HepG2 (cell line): Measurements from ENCODE around the gene CXXC5. TPM values are rescaled to one million over a fixed set of nuclear protein-coding genes. Genes with fewer than 3 reads are reported as not detected.
A peak's percentile ranks its signal among the peaks of the same experiment; 100 is the strongest.

Source experiments
- CBX1 ChIP-seq: IDR thresholded peaks from one replicate; pipeline ENCODE4 v1.6.1; 2016; ENCODE audit warnings: antibody characterized with exemption, low read depth
- ERF ChIP-seq: IDR thresholded peaks from 2 replicates; pipeline ENCODE4 v1.6.1; 2018; ENCODE audit warnings: missing biosample characterization, missing genetic modification reagents
- FOSL1 ChIP-seq: sonication (generic); formaldehyde crosslinking; IDR thresholded peaks from 2 replicates; pipeline ENCODE4 v1.9.0; 2021; ENCODE audit warnings: missing genetic modification reagents, borderline replicate concordance
- GATA4 ChIP-seq: sonication (generic); IDR thresholded peaks from 2 replicates; pipeline ENCODE4 v1.6.1; 2016; ENCODE audit warnings: antibody characterized with exemption, low read depth, borderline replicate concordance
- GATAD2A ChIP-seq: IDR thresholded peaks from 2 replicates; pipeline ENCODE4 v1.6.1; 2016
- KDM2A ChIP-seq: sonication (generic); formaldehyde crosslinking; IDR thresholded peaks from 2 replicates; pipeline ENCODE4 v1.4.0; 2020; ENCODE audit warnings: low read depth, missing genetic modification reagents, borderline replicate concordance
- KLF9 ChIP-seq: IDR thresholded peaks from 2 replicates; pipeline ENCODE4 v1.6.1; 2016; ENCODE audit warnings: low read depth
- MTF1 ChIP-seq: sonication (generic); formaldehyde crosslinking; IDR thresholded peaks from 2 replicates; pipeline ENCODE4 v1.5.0; 2020; ENCODE audit warnings: missing genetic modification reagents
- MXI1 ChIP-seq: IDR thresholded peaks from 3 replicates; pipeline ENCODE4 v1.6.1; 2012; ENCODE audit warnings: low read depth, low read length, inconsistent platforms, borderline replicate concordance
- NR2C2 ChIP-seq: sonication (generic); formaldehyde crosslinking; IDR thresholded peaks from 2 replicates; pipeline ENCODE4 v1.4.0; 2020; ENCODE audit warnings: missing genetic modification reagents, mild to moderate bottlenecking, moderate library complexity, borderline replicate concordance
- PCBP1 ChIP-seq: fragments of 200-400 bp; formaldehyde crosslinking; IDR thresholded peaks from 2 replicates; pipeline ENCODE4 v1.6.1; 2017; ENCODE audit warnings: mild to moderate bottlenecking, low read depth, low read length, borderline replicate concordance
- PITX1 ChIP-seq: sonication (generic); formaldehyde crosslinking; IDR thresholded peaks from 2 replicates; pipeline ENCODE4 v1.5.1; 2020; ENCODE audit warnings: mild to moderate bottlenecking, missing genetic modification reagents
- POLR2G ChIP-seq: fragments of 200-400 bp; formaldehyde crosslinking; IDR thresholded peaks from 2 replicates; pipeline ENCODE4 v1.6.1; 2018; ENCODE audit warnings: mild to moderate bottlenecking, low read depth, low read length, moderate library complexity
- RARA ChIP-seq: IDR thresholded peaks from 2 replicates; pipeline ENCODE4 v1.6.1; 2016; ENCODE audit warnings: missing genetic modification reagents, missing compliant biosample characterization
- RFXAP ChIP-seq: sonication (generic); formaldehyde crosslinking; IDR thresholded peaks from 2 replicates; pipeline ENCODE4 v1.4.0; 2020; ENCODE audit warnings: missing genetic modification reagents, borderline replicate concordance
- SNAPC2 ChIP-seq: sonication (generic); formaldehyde crosslinking; IDR thresholded peaks from 2 replicates; pipeline ENCODE4 v1.8.1; 2022; ENCODE audit warnings: mild to moderate bottlenecking, missing genetic modification reagents
- SP4 ChIP-seq: sonication (generic); formaldehyde crosslinking; IDR thresholded peaks from 2 replicates; pipeline ENCODE4 v1.8.1; 2023; ENCODE audit warnings: mild to moderate bottlenecking, missing genetic modification reagents
- ZFYVE20 ChIP-seq: sonication (generic); formaldehyde crosslinking; IDR thresholded peaks from 2 replicates; pipeline ENCODE4 v1.8.0; 2023; ENCODE audit warnings: low read depth, mild to moderate bottlenecking, moderate library complexity, missing genetic modification reagents, borderline replicate concordance
- ZNF20 ChIP-seq: sonication (generic); formaldehyde crosslinking; IDR thresholded peaks from 2 replicates; pipeline ENCODE4 v1.4.0; 2020; ENCODE audit warnings: mild to moderate bottlenecking, moderate library complexity, missing genetic modification reagents
- ZNF510 ChIP-seq: sonication (generic); formaldehyde crosslinking; IDR thresholded peaks from 2 replicates; pipeline ENCODE4 v1.4.0; 2020; ENCODE audit warnings: low read depth, mild to moderate bottlenecking, missing genetic modification reagents
- ZNF558 ChIP-seq: sonication (generic); formaldehyde crosslinking; IDR thresholded peaks from 2 replicates; pipeline ENCODE4 v1.9.0; 2022; ENCODE audit warnings: mild to moderate bottlenecking, missing genetic modification reagents, borderline replicate concordance
- ZNF713 ChIP-seq: sonication (generic); formaldehyde crosslinking; IDR thresholded peaks from 2 replicates; pipeline ENCODE4 v1.4.0; 2020; ENCODE audit warnings: mild to moderate bottlenecking, missing genetic modification reagents
- polyA plus RNA-seq, 8 experiments: library from polyadenylated mRNA; depleted of rRNA in 3 of 8; stranded (reverse) in 7 of 8; unstranded in 1 of 8; fragments of >200 nt; fragmentation: Illumina TruSeq in 4 of 8; extraction: Trizol in 4 of 8; gene quantifications; 2 replicates each; pipeline versions ENCODE4 v1.2.1 to v1.2.3, GENCODE V29; 2011 to 2016; ENCODE audit warnings: low read depth in 4 of 8, missing spikeins in 1 of 8, mixed read lengths in 1 of 8; ENCODE audit not compliant: insufficient read depth in 1 of 8
- total RNA-seq, 5 experiments: library from RNA; depleted of rRNA; stranded (reverse); fragments of >200 nt; fragmentation: Illumina TruSeq; extraction: Trizol; gene quantifications; 2 replicates each; pipeline ENCODE4 v1.2.3, GENCODE V29; 2016; ENCODE audit warnings: low read depth in 1 of 5
- TF ChIP-seq, protein P1 (sequence below): sonication (generic); formaldehyde crosslinking; IDR thresholded peaks from 2 replicates; pipeline ENCODE4 v1.8.0; 2022; ENCODE audit warnings: missing genetic modification reagents, mild to moderate bottlenecking, borderline replicate concordance
- TF ChIP-seq, protein P2 (sequence below): IDR thresholded peaks from 2 replicates; pipeline ENCODE4 v1.6.1; 2012; ENCODE audit warnings: inconsistent platforms

Gene CXXC5
- total and polyA plus RNA-seq, 2 of the 13 experiments (the other 11 are each of a cell fraction or from before 2014, with no cell fraction given) = 32.3 to 33.0 TPM

DNA sequence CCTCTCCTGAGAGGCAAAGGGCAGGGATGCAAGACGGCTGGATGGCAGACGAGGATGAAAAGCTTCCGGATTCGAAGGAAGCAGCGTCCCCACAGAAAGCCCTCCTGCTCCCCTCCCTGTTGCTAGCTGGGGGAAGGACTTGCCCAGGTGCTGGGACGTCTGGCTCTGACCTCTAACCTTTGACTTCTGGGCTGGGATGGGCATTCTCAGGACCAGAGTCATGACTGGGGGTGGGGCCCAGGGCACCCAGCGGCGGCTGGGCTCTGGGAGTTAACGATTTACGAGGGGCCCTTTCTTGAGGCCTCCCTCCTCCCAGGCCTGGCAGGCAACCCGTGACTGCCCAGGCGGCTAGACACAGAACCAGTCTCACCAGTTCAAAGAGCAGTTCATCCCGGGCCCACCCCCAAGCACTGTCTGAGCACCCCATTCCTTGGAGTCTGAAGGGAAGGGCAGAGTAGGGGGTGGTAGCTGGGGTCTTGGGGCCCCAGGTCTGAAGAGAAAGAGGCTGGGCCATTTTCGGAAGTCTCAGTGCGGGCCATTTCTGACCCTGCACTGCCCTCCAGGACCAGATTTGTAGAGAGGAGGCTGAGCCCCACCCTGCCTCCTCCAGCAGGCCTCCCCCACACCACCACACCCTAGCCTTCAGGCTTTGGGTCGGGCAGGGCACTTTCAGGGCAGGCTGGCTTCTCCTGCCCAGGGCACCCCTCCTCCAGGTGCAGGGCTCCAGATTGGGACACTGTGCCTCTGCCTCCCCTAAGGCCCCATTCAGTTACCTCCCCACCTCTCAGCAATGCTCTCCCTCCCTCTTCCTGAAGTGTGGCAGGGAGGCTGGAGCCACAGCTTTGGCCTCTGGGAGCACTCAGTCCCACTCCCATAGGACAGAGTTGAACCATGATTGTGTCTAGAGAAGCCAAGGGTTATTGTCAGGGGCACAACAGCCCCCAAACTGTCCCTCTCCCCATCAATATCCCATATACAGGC, 5.0 kb upstream of the CXXC5 start (continued):
- TF ChIP-seq, protein P1, sequence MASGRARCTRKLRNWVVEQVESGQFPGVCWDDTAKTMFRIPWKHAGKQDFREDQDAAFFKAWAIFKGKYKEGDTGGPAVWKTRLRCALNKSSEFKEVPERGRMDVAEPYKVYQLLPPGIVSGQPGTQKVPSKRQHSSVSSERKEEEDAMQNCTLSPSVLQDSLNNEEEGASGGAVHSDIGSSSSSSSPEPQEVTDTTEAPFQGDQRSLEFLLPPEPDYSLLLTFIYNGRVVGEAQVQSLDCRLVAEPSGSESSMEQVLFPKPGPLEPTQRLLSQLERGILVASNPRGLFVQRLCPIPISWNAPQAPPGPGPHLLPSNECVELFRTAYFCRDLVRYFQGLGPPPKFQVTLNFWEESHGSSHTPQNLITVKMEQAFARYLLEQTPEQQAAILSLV (CRISPR knock-in tag) = peak; percentile 61; the same call in 1 of the 2 replicates
- TF ChIP-seq ZNF558 (CRISPR knock-in tag) (no peak; the same call in 1 of the 2 replicates), RARA (peak; percentile 79), GATAD2A (CRISPR knock-in tag) (peak; percentile 90), MXI1 (peak; percentile 29; the same call in 1 of the 3 replicates), POLR2G (peak; percentile 71), ZNF510 (0 out of 2 replicates have a peak, but pooled peaks have one; percentile 24), MTF1 (CRISPR knock-in tag) (no peak), KDM2A (CRISPR knock-in tag) (peak; percentile 64; the same call in 1 of the 2 replicates), SP4 (CRISPR knock-in tag) (peak; percentile 50), ERF (peak; percentile 45; the same call in 1 of the 2 replicates), SNAPC2 (CRISPR knock-in tag) (0 out of 2 replicates have a peak, but pooled peaks have one; percentile 72), ZFYVE20 (CRISPR knock-in tag) (no peak), FOSL1 (no peak), PITX1 (CRISPR knock-in tag) (no peak), NR2C2 (peak; percentile 98), ZNF713 (CRISPR knock-in tag) (no peak), RFXAP (peak; percentile 42; the same call in 1 of the 2 replicates), GATA4 (0 out of 2 replicates have a peak, but pooled peaks have one; percentile 43), CBX1 (no peak), PCBP1 (peak; percentile 80; the same call in 1 of the 2 replicates), KLF9 (no peak), ZNF20 (CRISPR knock-in tag) (no peak)
- TF ChIP-seq, protein P2, sequence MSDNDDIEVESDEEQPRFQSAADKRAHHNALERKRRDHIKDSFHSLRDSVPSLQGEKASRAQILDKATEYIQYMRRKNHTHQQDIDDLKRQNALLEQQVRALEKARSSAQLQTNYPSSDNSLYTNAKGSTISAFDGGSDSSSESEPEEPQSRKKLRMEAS = peak; percentile 59; the same call in 1 of the 2 replicates
